Left ventricle myocardium inferior (tissue), 1 donor: ENCODE measurements around the gene TMEM132D. TPM values are rescaled to one million over a fixed set of nuclear protein-coding genes. Genes with fewer than 3 reads are reported as not detected.

ENCODE experiments used
- DNase-seq: peaks from one replicate; pipeline ENCODE4 v3.0.0-alpha.2; 2020
- H3K27ac ChIP-seq: fragments of 200-600 bp; replicated peaks from 2 replicates; pipeline ENCODE4 v1.8.0; 2021
- H3K27me3 ChIP-seq: fragments of 200-600 bp; 2 replicates; pipeline ENCODE4 v1.8.0; 2021; ENCODE audit warnings: low read depth
- H3K36me3 ChIP-seq: fragments of 200-600 bp; 2 replicates; pipeline ENCODE4 v1.8.0; 2021
- H3K4me1 ChIP-seq: fragments of 200-600 bp; 2 replicates; pipeline ENCODE4 v1.8.0; 2021
- H3K4me3 ChIP-seq: fragments of 200-600 bp; 2 replicates; pipeline ENCODE4 v1.8.0; 2021; ENCODE audit warnings: mild to moderate bottlenecking, moderate library complexity
- H3K9me3 ChIP-seq: fragments of 200-600 bp; replicated peaks from 2 replicates; pipeline ENCODE4 v1.8.0; 2021
- CTCF ChIP-seq: fragments of 200-600 bp; IDR thresholded peaks from 2 replicates; pipeline ENCODE4 v1.8.0; 2021; ENCODE audit warnings: antibody characterized with exemption, mild to moderate bottlenecking, borderline replicate concordance
- intact Hi-C: fragments of 100-400 bp; cut with micrococcal nuclease; formaldehyde crosslinking; loops from one replicate; pipeline ENCODE4 v1.11.0; 2022
- total RNA-seq: library from RNA; stranded (reverse); fragmentation: NEBNext Ultra II Directional; extraction: Animal tissue kit (Norgen Biotek cat#: 25700); gene quantifications from one replicate; pipeline ENCODE4 v1.2.1, GENCODE V29; 2021
- donor health status: DM: no; HTN: yes; CAD: no; lungs with severe emphysema.

TMEM132D gene
- total RNA-seq, 1 donor from 2014 or later = not detected

GRCh38 chr12:129434790-129435189 lies 469.0 kb downstream of the TMEM132D start:
- intact Hi-C loops = no loop called here
- H3K4me3 ChIP-seq = no peak overlapping the region
- no peak for TF ChIP-seq CTCF
- no peak overlapping the region for H3K27ac ChIP-seq
- peaks cover 4% of the 10 kb centered on the region for H3K27me3 ChIP-seq
- DNase-seq = no peak
- H3K36me3 ChIP-seq = no peaks in the 10 kb centered on the region
- H3K4me1 ChIP-seq = no peaks in the 10 kb centered on the region
- peaks cover 19% of the 10 kb centered on the region for H3K9me3 ChIP-seq

- DNase-seq = no peak
Measured at GRCh38 chr12:129428240-129428936, 475.4 kb downstream of the TMEM132D start.

GRCh38 chr12:129423041-129423580 lies 480.7 kb downstream of the TMEM132D start:
- intact Hi-C loops = no loop called here
- Histone ChIP-seq H3K36me3 (no peaks in the 10 kb centered on the region), H3K27me3 (peaks cover 6% of the 10 kb centered on the region), H3K4me1 (no peaks in the 10 kb centered on the region), H3K9me3 (peaks cover 7% of the 10 kb centered on the region), H3K27ac (no peak overlapping the region), H3K4me3 (no peak overlapping the region)
- DNase-seq = no peak
- no peak for TF ChIP-seq CTCF

More at GRCh38 chr12:129428240-129428936, 475.4 kb downstream of the TMEM132D start:
- H3K27ac ChIP-seq = no peak overlapping the region
- H3K4me3 ChIP-seq = no peak overlapping the region
- intact Hi-C loops = no loop called here
- no peak for TF ChIP-seq CTCF
- peaks cover 6% of the 10 kb centered on the region for H3K27me3 ChIP-seq
- peaks cover 5% of the 10 kb centered on the region for H3K9me3 ChIP-seq
- no peaks in the 10 kb centered on the region for H3K36me3 ChIP-seq
- no peaks in the 10 kb centered on the region for H3K4me1 ChIP-seq

- no peak for TF ChIP-seq CTCF
Measured at GRCh38 chr12:129413295-129413694, 490.5 kb downstream of the TMEM132D start.

GRCh38 chr12:129409281-129409680 lies 494.5 kb downstream of the TMEM132D start:
- no peak for TF ChIP-seq CTCF
- Histone ChIP-seq H3K27ac (no peak overlapping the region), H3K4me1 (no peaks in the 10 kb centered on the region), H3K4me3 (no peak overlapping the region), H3K27me3 (no peaks in the 10 kb centered on the region), H3K9me3 (no peaks in the 10 kb centered on the region), H3K36me3 (no peaks in the 10 kb centered on the region)
- intact Hi-C loops = no loop called here
- DNase-seq = no peak

More at GRCh38 chr12:129413295-129413694, 490.5 kb downstream of the TMEM132D start:
- H3K27ac ChIP-seq = no peak overlapping the region
- H3K4me1 ChIP-seq = no peaks in the 10 kb centered on the region
- no peak overlapping the region for H3K4me3 ChIP-seq
- H3K36me3 ChIP-seq = no peaks in the 10 kb centered on the region
- intact Hi-C loops = no loop called here
- H3K27me3 ChIP-seq = no peaks in the 10 kb centered on the region
- no peak for DNase-seq
- H3K9me3 ChIP-seq = peaks cover 29% of the 10 kb centered on the region
